ENCODE results near the gene LONP2. TPM values are rescaled to one million over a fixed set of nuclear protein-coding genes. Genes with fewer than 3 reads are reported as not detected.
A peak's percentile ranks its signal among the peaks of the same experiment; 100 is the strongest.
"Not testable (repeated sequence)": the region's sequence is repeated elsewhere in the genome, so short reads cannot be mapped to it uniquely, and the experiment has no call there.

LONP2 gene
- total RNA-seq, 1 donor from 2014 or later: 22.2 TPM

DNA sequence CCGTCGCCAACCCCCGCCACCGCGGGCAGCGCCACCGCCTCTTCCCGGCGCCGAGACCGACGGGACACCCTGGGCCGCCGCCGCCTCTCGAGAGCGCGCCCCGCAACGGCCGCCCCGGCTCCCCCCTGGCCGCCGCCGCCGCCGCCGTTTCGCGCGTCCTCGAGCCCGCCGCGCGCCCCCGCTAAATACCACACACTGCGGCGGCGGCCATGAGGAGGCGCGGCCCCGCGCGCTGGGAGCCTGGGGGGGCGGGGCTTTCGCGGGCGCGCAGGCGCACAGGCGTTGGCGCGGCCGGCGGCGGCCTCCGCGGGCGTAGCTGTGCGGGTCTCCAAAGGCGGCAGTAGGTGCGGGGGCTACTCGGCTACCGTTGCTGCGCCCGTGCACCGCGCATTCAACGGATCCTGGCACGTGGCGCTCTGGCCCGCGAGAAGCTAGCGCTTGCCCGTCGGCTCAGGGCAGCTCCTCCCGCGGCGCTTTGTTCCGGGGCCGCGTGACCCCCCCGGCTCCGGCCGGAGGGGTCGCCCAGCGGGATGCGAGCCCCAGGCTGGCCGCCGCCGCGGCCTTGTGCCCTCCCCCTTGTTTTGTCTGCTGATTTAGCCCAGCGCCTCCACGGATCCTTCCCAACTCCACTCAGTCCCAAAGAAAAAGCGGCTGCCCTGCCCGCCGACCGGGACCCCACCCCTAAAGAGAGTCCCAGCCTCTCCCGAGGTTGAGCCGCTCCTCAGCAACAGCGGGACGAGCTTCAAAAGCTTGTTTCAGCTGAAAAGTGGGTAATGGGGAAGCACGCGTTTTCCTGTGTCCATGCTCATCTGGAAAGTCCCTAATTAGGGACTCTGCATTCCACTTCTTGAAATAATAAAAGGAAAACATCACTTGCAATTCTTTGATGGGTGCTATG is 141.4 kb downstream of the LONP2 start, which contains the start of gene SIAH1:
SIAH1 (minus strand) TSS at position 161 of the 898 bp plus-strand sequence. CDS start 22,985 bp downstream, outside the sequence.
- DNase-seq (ENCODE audit: low read depth in 2 of 2): peak; percentile 39 to 83

DNA sequence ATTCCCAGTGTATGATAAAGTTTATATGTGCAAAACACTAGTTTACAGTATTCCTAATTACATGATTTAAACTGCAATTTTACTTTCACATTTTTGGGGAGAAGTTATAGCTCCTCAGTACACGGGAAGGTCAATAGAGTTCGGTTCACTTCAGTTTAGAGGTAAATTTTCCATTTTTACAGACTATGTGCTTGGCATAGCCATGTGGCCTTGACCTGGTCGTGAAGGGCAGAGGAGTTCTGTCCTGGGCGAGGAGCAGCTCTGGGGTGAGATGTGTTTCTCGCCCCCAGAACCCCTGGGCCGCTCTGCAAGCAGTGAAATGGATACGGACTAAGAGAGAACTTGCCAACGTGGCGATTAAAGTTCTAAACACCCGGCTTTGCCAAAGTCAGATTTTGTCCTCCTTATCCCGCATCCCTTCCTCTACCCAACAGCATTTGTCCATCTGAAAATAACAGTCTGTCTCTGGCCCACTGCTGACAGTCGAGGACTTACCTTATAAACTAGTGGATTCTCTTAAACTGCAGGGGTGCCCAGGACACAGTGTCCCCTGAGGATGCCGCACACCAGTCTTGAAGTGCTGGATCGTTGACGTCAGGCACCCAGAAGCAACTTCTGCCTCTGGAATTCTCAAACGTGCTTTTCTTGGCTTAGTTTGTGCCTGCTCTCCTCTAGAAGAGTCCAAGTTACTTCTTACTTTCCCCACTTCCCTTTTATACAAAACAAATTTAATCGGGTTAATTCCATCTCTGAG is 142.6 kb downstream of the LONP2 start:
- no peak for DNase-seq (ENCODE audit: low read depth in 2 of 2)

DNA sequence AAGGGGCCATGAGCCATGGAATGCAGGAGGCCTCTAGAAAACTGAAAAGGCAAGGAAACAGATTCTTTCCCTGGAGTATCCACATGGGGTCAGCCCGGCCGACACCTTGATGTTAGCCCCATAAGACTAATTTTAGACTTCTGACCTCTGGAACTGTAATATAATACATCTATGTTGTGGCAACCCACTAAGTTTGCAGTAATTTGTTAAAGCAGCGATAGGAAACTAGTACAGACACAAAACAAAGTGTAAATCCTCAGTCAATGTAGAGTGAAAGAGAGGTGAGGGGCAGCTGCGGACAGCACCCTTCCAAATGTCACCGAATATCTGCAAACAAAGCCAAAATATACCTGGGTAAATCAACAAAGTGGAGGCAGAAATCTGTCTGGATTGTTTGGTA is 148.3 kb downstream of the LONP2 start:
- DNase-seq (ENCODE audit: low read depth in 2 of 2): no peak

DNA sequence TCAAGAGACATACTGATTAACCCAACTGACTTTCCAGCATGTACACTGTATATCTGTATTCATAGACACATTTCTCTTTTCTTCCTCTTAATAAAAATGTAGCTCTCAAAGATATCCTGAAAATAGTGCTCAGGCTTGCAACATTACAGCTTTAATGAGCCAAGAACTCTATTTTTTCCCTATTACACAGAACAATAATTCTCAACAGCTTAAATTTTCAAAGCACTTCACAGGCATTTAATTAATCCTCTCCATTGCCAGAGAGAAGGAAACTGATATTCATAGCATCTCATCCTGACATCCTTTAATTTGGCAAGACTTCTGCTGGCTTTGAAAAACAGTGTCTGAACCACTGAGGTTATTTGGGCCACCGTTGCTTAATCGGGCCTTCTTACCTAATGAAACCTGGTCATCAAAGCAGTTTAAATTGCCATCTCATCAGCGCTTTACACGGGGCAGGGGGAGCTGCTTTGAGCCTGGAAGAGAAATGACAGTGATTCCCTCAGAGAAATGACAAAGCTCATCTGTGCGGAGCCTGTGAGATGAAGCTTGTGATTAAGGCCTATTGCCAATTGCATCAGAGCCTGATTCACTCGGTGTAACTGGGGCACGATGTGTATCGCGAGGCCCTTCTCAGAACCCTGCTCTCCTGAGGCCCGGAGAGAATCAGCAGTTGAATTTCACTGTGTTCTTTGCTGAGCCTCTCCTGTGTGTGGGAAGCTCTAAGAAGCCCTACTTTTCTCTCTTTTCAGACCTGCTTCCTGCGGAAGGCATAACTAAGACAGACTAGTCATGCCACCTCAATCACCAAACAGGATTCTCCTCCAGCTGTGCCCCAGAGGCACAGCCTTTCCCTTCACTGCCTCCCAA is 149.6 kb downstream of the LONP2 start:
- DNase-seq (ENCODE audit: low read depth in 2 of 2): no peak

DNA sequence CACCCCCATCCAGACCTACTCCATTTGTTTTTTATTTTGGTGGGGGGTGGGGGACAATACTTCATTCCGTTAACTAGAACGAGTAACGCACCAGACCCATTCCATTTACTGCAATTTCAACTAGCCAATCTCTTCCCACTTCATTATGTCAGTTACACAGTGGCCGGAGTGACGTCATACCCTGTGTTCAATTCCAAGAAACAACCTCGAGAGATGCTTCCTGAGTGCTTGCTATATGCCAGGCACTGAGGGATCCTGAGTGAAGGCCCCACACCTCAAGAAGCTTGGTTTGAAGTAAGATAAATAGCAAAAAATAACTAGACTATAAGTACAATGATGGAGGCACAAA is 150.2 kb downstream of the LONP2 start:
- no peak for DNase-seq (ENCODE audit: low read depth in 2 of 2)

DNA sequence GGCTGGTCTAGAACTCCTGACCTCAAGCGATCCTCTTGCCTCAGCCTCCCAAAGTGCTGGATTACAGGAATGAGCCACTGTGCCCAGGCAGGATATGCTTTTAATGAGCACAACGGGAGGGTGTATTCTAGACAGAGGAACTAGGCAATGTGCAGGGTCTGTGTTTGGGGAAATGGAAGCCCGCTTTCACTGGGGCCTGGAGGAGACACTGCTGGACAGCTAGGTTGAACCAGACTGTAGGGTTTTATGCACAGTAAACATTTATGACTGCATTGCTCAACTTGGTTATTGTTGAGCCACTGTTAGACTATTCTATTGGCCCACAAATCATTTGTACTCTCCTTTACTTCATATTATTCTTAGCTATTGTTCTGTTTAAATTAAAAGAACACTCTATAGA is 151.3 kb downstream of the LONP2 start:
- no peak for DNase-seq (ENCODE audit: low read depth in 2 of 2)

DNA sequence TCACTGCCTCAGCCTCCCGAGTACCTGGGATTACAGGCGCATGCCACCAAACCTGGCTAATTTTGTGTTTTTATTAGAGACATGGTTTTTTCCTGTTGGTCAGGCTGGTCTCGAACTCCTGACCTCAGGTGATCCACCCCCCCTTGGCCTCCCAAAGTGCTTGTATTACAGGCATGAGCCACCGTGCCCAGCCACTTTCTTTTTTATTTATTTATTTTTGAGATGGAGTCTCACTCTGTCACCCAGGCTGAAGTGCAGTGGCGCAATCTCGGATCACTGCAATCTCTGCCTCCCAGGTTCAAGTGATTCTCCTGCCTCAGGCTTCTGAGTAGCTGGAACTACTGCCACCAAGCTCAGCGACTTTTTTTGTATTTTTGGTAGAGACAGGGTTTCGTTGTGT is 158.4 kb downstream of the LONP2 start:
- DNase-seq (ENCODE audit: low read depth in 2 of 2): not testable (repeated sequence)

DNA sequence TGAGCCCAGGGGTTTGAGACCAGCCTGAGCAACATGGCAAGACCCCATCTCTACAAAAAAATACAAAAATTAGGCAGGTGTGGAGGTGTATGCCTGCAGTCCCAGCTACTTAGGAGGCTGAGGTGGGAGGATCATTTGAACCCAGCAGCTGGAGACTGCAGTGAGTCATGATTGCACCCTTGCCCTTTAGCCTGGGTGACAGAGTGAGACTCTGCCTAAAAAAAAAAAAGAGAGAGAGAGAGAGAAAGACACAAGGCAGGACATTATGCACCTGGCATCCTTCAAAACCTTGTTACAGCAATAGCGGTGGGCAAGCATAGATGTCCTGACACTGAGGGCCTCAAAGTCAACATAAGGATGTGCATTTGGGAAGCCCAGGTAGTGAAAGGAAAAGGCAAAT is 161.1 kb downstream of the LONP2 start:
- no peak for DNase-seq (ENCODE audit: low read depth in 2 of 2)

DNA sequence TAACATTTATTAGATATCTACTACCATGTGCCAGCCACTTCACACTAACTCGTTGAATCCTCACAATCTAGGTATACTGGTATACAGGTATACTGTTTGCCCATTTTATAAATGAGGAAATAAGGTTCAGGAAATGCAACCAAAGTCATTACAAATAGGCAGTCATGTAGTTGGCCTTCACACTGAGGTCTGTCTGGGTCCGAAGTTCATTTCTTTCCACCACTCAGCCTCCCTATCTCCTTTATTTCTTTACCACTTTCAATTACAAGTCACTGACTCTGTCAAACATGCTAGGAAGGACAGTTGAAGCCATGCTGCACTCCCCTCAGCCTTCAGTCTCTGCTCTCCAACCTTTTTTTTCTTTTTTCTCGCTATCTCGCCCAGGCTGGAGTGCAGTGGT is 161.8 kb downstream of the LONP2 start:
- no peak for DNase-seq (ENCODE audit: low read depth in 2 of 2)

Other genes with a start within 250 kb of the LONP2 start
- not detected in 2 replicates for gene ABCC12, start 88.3 kb upstream of the LONP2 start, total RNA-seq
- not detected in 2 replicates for gene ABCC11, start 3.2 kb downstream of the LONP2 start, total RNA-seq
- 28.4 and 35.3 TPM in 2 replicates for gene SIAH1, start 141.1 kb downstream of the LONP2 start, total RNA-seq